ENCODE results near the gene PARN.

GRCh38 chr16:14405611-14406537, 224.2 kb downstream of the PARN start:
- TF ChIP-seq CTCF (IDR thresholded peaks at IDR 0.05) (no peak), POLR2A (IDR thresholded peaks at IDR 0.05) (no peak), EP300 (IDR thresholded peaks at IDR 0.05) (no peak)

Measured in sigmoid colon (tissue), 4 donors.